GM19035 (cell line): ENCODE results near the gene SLC25A6.
"Not testable (repeated sequence)": the region's sequence is repeated elsewhere in the genome, so short reads cannot be mapped to it uniquely, and the experiment has no call there.

Experiments
- ATAC-seq: cut with Tn5 transposase; IDR thresholded peaks from one replicate; pipeline ENCODE4 v1.9.1; 2021; ENCODE audit not compliant: unreplicated experiment

Gene SLC25A6

DNA sequence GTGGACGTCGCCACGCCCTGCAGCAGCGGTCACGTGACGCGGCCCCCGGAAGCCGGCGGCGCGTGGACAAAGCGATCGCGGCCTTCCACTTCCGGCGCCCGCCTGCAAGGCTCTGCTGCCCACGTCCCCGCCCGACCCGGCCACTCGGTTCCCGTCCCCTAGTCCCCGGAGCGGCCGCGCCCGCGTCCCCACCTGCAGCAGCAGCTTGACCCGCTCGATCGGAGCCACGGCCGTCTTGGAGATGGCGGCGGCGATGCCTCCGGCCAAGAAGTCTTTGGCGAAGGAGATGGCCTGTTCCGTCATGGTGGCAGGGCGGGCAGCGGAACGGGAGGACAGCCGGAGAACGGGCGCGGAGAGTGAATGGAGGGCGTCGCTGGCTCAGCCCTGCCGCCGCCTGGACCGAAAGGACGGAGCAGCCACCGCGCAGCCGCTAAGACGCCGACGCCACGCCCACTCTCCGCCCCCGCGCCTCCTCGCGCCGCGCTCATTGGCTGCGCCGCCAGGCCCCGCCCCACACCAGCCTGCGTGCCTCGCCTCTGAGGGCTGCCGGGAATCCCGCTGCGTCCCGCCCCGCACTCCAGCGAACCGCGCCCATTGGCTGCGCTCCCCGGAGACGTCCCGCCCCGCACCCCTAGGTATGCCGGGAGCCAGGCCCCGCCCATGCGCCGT, at the start of gene SLC25A6:
TSS of gene SLC25A6 (minus strand) at position 407 of the 669 bp plus-strand sequence. CDS start at position 303, 104 bp downstream.
- peak; percentile 93 for ATAC-seq

DNA sequence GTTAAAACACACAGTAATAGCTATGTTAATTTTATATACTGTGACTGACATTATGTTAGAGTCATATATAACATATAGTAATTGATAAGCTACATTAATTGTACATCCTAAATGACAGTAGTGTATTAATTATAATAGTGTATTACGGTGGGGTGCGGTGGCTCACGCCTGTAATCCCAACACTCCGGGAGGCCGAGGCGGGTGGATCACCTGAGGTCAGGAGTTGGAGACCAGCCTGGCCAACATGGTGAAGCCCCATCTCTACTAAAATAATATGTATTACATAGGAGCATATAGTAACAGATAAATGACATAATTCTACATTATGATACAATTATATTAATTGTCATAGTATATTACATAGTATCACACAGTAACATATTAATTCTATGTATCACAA, 48.6 kb upstream of the SLC25A6 start:
- ATAC-seq, result no peak

DNA sequence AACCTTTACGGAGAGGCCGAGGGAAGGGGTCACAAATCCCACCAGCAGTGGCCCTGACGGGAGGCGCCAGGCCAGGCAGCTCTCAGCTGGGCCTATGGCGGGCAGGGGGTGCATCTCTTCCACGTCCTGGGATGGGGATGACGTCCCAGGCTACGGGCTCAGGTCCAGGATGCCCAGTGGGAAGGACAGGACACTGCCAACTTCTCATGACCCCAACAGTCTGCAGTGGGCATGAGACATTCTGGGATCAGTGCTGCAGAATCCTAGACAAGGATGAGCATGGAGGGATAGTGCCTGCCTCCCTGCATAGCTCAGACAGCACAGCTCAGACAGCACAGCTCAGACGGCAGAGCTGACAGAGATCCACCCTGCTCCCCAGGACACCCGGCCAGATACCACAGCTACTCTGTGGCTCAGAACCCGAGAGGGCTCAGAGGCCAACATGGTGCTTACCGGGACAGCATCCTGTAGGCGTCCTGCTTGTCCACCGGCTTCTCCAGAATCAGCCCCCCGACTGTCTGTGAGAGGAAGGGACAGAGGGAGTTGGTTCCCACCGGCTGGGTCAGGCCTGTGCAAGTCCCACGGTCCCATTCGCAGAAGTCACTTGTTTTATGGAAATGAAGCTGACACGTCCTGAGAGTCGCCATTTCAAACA, 43.5 kb upstream of the SLC25A6 start:
- no peak for ATAC-seq

- ATAC-seq, result no peak
Measured at GRCh38 chrX:1434871-1435240, 42.9 kb upstream of the SLC25A6 start.

DNA sequence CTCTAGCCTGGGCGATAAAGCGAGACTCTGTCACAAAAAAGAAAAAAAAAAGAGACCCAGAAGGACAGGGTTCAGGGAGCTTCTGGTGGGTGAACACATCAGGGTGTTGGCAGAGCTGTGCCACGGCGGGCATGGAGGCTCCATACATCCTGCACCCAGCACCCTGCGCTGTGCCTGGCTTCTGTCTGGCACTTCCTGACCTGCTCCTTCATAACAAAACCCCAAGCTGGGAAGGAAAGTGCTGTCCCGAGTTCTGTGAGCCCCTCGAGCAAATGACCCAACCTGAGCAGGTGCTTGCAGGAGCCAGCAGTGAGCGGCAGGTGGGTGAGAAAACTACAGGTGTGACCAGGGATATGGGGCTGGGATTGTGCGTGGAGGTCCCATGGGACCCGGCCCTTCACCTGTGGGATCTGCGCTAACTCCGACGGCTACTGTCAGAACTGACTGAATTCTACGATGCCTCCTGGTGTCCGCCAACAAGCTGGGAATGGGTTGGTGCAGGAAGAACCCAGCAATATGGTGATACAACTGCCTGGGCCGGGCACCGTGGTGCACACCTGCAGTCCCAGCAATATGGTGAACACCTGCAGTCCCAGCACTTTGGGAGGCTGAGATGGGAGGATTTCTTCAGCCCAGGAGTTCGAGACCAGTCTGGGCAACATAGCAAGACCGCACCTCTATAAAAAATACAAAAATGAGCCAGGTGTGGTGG, 41.9 kb upstream of the SLC25A6 start:
- ATAC-seq, result no peak

DNA sequence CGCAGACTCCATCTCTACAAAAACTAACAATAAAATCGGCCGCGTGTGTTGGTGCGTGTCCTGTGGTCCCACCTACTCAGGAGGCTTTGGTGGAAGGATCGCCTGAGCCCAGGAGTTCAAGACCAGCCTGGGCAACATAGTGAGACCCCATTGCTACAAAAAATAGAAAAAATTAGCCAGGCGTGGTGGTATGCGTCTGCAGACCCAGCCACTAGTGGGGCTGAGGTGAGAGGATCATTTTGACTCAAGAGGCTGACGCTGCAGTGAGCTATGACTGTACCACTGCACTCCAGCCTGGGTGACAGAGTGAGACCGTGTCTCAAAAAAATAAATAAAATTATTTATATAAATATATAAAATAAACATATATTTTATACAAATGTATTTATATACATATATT, 38.5 kb upstream of the SLC25A6 start:
- no peak for ATAC-seq

DNA sequence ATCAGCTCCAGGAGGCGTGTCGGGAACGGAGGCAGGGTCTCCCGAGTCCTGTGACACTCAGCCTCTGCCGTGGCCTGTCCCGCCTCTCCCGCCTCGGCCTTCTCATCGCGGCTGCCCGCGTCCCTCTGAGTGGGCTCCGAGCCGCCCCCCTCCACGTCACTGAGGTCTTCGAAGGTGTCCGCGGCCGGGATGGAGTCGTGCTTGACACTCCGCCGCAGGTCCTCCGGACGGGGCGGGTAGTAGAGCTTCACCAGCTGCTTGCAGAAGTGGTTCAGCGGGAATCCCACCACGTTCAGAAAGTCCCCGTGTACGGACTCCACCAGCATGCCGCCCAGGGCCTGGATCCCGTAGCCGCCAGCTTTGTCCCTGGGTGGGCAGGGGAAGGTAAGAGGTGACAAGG, 35.8 kb upstream of the SLC25A6 start:
- no peak for ATAC-seq

GRCh38 chrX:1426321-1426720, 34.4 kb upstream of the SLC25A6 start:
- not testable (repeated sequence) for ATAC-seq

DNA sequence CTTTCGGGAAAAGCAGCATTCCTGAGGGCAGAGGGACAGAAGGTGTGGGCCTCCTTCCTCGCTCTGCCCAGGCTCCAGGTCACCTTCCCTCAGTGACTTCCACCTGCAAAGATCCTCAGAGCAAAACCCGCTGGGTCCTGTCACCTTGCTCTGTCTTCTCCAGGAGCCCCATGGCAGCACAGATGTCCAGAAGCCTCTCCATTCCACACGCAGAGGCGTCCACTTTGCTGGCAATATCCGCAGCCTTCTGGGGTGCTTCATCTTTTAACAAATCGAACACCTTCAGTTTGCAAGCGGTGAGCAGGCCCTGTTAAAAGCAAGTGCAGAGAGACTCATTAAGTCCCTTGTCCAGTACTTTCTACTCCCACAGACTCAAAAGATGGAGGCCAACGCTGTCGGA, 33.5 kb upstream of the SLC25A6 start:
- ATAC-seq, result no peak

DNA sequence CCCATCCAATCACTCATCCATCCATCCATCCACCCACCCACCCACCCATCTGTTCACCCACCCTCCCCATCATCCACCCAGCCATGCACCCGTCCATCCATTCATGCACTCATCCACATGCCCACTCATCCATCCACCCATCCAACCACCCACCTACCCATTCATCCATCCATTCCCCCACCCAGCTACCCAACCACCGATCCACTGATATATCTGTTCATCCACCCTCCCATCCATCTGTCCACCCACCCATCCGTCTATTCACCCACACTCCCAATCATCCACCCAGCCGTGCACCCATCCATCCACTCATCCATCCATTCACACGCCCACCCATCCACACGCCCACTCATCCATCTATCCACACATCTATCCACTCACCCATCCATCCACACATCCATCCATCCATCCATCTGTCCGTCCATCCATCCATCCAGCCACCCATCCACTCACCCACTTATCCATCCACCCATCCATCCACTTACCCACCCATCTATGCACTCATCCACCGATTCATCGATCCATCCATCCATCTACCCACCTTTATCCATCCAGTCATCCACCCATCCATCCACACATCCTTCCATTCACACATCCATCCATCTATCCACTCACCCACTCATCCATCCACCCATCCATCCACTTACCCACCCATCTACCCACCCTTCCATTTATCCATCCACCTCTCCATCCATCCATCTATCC, 32.4 kb upstream of the SLC25A6 start:
- no peak for ATAC-seq

GRCh38 chrX:1423215-1423614, 31.3 kb upstream of the SLC25A6 start:
- no peak for ATAC-seq

DNA sequence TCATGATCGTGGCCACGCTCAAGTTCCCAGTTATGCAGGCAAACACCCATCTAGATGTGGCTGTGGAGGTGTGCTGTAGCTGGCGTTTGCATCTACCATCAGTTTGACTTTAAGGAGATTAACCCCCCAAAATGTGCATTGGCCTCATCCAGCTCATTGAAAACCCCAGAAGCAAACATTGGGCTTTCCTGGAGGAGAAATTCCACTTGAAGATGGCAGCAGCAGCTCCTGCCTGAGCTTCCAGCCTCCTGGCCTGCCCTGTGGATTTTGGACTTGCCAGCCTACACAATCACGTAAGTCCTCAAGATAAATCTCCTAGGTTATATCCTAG, 30.2 kb upstream of the SLC25A6 start:
- no peak for ATAC-seq

DNA sequence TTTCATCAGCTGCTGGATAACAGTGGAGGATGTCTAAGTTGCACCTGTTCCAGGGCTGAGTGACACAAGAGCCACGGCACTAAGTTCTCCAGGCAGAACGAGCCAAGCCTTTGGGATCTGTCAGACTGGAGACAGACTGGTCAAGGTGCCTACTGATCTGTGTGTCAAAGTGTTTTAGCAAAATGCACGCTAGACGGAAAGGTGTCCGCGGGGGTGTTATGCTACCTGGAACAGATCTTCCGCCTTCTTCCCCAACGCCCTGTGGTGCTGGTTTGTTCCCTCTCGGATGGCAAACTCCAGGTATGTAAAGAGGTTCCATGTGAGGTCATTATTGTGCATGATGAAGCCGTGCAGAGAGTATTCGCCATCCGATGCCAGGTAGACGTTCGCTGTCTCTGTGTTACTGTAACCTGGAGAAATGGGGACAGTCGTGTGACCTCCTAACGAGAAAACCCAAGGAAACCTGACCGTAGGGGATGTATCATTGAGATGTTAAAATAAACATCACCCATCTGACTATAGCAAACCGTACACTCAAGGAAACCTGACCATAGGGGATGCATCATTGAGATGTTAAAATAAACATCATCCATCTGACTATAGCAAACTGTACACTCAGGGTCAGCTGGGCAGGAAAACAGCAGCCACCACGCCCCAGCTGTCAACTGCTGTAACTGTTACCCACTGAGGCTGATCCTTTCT, 29.7 kb upstream of the SLC25A6 start:
- no peak for ATAC-seq

DNA sequence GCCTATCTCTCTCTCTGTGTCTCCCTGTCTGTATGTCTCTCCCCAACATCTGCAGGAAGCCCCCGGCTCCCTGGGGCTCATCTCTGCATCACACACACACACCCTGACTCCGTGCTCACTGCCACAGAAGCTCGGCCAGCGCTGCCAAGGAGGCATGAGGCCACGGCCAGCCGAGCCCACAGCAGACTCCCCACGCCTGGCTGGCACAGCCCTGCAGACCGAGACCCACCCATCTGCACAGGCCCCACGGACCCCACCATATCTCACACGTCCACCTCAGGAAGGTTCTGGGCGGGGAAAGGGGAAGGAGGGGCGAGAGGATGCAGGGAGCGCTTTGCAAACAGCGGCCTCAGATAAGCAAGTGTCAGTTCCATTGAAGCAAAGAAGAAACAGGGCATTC, 28.5 kb upstream of the SLC25A6 start:
- no peak for ATAC-seq

DNA sequence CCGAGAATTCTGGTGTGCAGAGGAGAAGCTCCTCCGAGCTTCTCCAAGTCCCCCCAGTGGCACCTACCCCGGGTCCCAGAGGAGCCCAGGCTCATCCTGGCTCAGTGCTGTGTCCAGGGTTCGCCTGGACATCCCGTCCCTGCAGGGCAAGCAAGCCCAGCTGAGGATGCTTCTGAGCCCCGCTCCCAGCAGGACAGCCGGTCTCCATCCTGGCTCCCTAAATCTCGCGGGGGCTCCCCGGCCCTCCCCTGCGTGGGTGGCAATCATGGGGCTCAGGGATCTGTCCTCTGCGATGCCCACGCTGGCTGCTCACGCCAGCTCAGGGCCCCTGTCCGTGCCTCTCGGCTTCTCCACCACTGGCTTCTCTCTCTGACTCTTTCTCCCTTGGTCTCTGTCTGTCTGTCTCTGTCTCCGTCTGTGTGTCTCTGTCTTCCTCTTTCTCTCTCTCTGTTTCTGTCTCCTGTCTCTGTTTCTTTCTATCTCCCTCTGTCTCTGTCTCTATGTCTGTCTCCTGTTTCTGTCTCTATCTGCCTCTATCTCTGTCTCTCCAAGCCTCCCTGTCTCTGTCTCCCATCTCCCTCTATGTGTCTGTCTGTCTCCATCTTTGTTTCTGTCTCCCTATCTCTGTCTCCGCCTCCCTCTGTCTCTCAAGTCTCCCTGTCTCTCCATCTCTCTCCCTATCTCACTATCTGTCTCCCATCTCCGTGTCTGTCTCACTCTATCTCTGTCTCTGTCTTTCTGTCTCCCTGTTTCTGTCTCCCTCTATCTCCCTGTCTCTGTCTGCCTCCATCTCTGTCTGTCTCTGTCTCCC, 27.8 kb upstream of the SLC25A6 start:
- no peak for ATAC-seq

DNA sequence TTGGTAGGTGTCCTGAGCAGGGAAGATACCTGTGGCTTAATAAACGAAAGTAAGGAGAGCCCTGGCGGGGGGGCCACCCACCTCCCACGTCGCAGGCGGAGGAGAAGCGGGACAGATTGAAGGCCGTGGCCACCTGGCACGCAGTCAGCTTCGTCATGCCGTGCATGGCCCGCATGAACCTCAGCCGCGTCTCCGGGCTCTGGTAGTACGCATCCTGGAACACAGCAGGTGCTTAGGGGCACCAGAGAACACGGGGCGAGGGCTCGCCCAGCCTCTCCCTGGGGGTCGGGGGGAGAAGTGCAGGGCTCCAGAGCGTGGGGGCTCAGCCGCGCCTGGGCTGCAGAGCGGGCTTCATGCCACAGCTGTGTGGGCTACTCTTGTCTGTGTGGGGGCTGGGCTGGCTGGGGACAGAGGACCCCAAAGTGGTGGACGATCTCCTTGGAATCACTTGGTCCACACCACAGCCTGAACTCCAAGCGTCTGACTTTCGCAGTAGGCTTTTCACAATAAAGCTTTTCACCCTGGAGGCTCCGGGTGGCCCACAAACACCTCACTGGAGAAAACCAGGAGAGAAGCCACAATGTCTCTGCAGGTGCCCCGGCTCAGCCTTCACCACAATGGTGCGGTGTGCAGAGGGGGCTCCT, 27.1 kb upstream of the SLC25A6 start:
- ATAC-seq, result no peak

DNA sequence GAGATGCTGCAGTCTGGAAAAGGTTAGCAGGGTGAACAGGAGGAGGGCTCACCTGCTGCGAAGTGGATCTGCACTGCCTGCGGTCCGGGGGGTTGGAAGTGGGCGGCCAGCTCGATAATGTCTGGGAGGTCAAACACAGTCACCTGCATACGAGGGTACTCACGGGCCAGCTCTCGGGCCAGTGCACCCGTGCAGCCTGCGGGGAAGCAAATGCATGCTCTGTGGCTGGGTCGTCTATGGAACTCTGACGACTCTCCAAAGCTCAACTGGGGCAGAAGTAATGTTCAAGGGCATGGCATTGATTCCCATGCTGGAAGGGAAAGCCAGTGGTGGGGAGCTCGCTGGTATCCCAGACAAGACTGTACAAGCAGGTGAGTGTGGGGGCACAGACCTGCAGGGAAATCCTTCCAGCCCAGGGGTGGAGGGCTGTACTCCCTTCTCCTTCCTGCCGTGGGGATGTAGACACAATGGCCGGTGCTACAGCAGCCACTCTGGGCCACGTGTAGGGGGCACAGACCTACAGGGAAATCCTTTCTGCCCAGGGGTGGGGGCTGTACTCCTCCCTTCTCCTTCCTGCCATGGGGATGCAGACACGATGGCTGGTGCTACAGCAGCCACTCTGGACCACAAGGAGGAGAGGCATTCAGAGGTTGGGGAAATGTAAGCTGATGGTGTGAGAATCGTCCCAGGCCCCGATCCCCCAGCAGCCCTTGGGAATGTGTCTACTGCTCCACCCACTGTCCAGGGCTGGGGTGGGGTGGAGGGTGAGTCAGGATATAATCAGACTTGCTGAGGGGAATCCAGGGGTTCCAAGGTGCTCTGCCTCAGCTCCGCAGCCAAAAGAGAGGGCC, 26.2 kb upstream of the SLC25A6 start:
- no peak for ATAC-seq

- ATAC-seq, result no peak
Measured at GRCh38 chrX:1416965-1417760, 25.2 kb upstream of the SLC25A6 start.
